NCI-H146 treated with DMSO at 0.1 percent for 48 hours (cell line): ENCODE data around the gene FREM2.

ENCODE experiments used
- DNase-seq: peaks from one replicate; lab custom pipeline; 2025; ENCODE audit not compliant: unreplicated experiment; lab: John Stamatoyannopoulos, UW

FREM2 gene

GRCh38 chr13:38821770-38822551 is 135.1 kb downstream of the FREM2 start:
- peak; percentile 10 for DNase-seq

GRCh38 chr13:38824342-38824741 is 137.5 kb downstream of the FREM2 start:
- no peak for DNase-seq

- no peak for DNase-seq
These were observed 139.4 kb downstream of the FREM2 start for GRCh38 chr13:38826182-38826813.

- peak; percentile 34 for DNase-seq
These were observed 143.7 kb downstream of the FREM2 start for GRCh38 chr13:38830442-38831045.

GRCh38 chr13:38844581-38844980 is 157.7 kb downstream of the FREM2 start:
- DNase-seq, result no peak

- no peak for DNase-seq
These were observed 161.5 kb downstream of the FREM2 start for GRCh38 chr13:38848360-38848759.

GRCh38 chr13:38849315-38849714 is 162.4 kb downstream of the FREM2 start:
- no peak for DNase-seq

GRCh38 chr13:38850868-38851626 is 164.2 kb downstream of the FREM2 start:
- DNase-seq, result no peak

- peak; percentile 70 for DNase-seq
These were observed 167.3 kb downstream of the FREM2 start for GRCh38 chr13:38854226-38854625.

GRCh38 chr13:38856065-38856464 is 169.2 kb downstream of the FREM2 start:
- no peak for DNase-seq

GRCh38 chr13:38862443-38862842 is 175.6 kb downstream of the FREM2 start:
- DNase-seq, result no peak

GRCh38 chr13:38863536-38863935 is 176.7 kb downstream of the FREM2 start:
- DNase-seq, result no peak

- DNase-seq, result no peak
These were observed 179.8 kb downstream of the FREM2 start for GRCh38 chr13:38866649-38867048.

- no peak for DNase-seq
These were observed 181.5 kb downstream of the FREM2 start for GRCh38 chr13:38868399-38868798.

GRCh38 chr13:38868870-38869269 is 182.0 kb downstream of the FREM2 start:
- DNase-seq, result peak; percentile 32

- DNase-seq, result peak; percentile 66
These were observed 184.4 kb downstream of the FREM2 start for GRCh38 chr13:38871275-38871674.

- DNase-seq, result peak; percentile 44
These were observed 185.8 kb downstream of the FREM2 start for GRCh38 chr13:38872693-38873092.

GRCh38 chr13:38875186-38875875 is 188.5 kb downstream of the FREM2 start:
- no peak for DNase-seq

- no peak for DNase-seq
These were observed 192.4 kb downstream of the FREM2 start for GRCh38 chr13:38879278-38879677.

- no peak for DNase-seq
These were observed 192.9 kb downstream of the FREM2 start for GRCh38 chr13:38879786-38880185.

GRCh38 chr13:38880397-38880796 is 193.5 kb downstream of the FREM2 start:
- no peak for DNase-seq
